SHP77 treated with DMSO at 0.1 percent for 48 hours (cell line): ENCODE results near the gene NR0B1.

Experiments
- DNase-seq: peaks from one replicate; lab custom pipeline; 2025; lab: John Stamatoyannopoulos, UW

NR0B1 gene

GRCh38 chrX:30262763-30263162 is 46.4 kb downstream of the NR0B1 start:
- no peak for DNase-seq

- no peak for DNase-seq
Measured at GRCh38 chrX:30261012-30261411, 48.2 kb downstream of the NR0B1 start.

DNA sequence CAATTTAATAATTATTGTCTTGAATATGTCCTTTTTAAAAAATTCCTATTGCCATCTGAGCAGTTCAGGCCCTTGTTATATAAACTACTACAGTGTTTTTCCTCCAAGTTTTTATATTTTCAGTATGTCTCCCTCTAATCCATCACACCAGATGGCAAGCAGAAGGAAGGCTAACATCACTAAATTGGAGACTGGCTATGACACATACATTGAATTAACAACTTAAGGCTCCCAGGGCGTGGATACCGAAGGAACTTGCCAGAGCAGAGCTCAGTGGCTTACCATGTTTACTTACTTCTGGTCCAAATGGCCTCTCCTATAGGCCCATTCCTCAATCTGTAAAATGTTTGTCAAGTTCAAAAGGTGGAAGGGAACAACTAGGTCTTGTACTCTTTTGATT is 49.3 kb downstream of the NR0B1 start:
- no peak for DNase-seq
